Tibial artery (tissue), 4 donors: ENCODE measurements around the gene DTNA.
"Not testable (repeated sequence)": the region's sequence is repeated elsewhere in the genome, so short reads cannot be mapped to it uniquely, and the experiment has no call there.

Experiments
- DNase-seq, 2 donors: peaks; one replicate each; pipeline ENCODE4 v3.0.0-alpha.2; 2019
- H3K27ac ChIP-seq, 2 donors: fragments of 200-600 bp; sonication (generic) in 1 of 2; 1 replicate in 1 of 2; 2 replicates in 1 of 2; pipeline ENCODE4 v1.5.1; 2018 to 2019; ENCODE audit warnings: mild to moderate bottlenecking in 1 of 2
- H3K27me3 ChIP-seq, 2 donors: fragments of 200-600 bp; sonication (generic) in 1 of 2; one replicate each; pipeline versions ENCODE4 v1.5.1 to v1.6.0; 2016 to 2019
- H3K36me3 ChIP-seq, 3 donors: fragments of 200-600 bp; sonication (generic) in 2 of 3; one replicate each; pipeline ENCODE4 v1.5.1; 2016 to 2019; ENCODE audit warnings: mild to moderate bottlenecking in 2 of 3
- H3K4me1 ChIP-seq, 4 donors: fragments of 200-600 bp; sonication (generic) in 2 of 4; 1 replicate in 3 of 4; 2 replicates in 1 of 4; pipeline ENCODE4 v1.5.1; 2016 to 2019
- H3K4me3 ChIP-seq, 2 donors: fragments of 200-600 bp; sonication (generic) in 1 of 2; 1 replicate in 1 of 2; 2 replicates in 1 of 2; pipeline ENCODE4 v1.5.1; 2018 to 2019; ENCODE audit warnings: mild to moderate bottlenecking in 2 of 2
- H3K9me3 ChIP-seq, 3 donors: fragments of 200-600 bp; sonication (generic) in 1 of 3; one replicate each; pipeline ENCODE4 v1.5.1; 2016 to 2019
- intact Hi-C: fragments of 100-400 bp; cut with DNase I; formaldehyde crosslinking; loops from one replicate; pipeline ENCODE4 v1.15.0; 2023; ENCODE audit warnings: low total_unique reads
- TF ChIP-seq, protein P1 (sequence below), 2 experiments: fragments of 200-600 bp in 1 of 2; fragments of 450-650 bp in 1 of 2; IDR thresholded peaks; one replicate each; pipeline ENCODE4 v1.5.1; 2017 to 2019; ENCODE audit warnings: antibody characterized with exemption in 2 of 2, mild to moderate bottlenecking in 1 of 2, moderate library complexity in 1 of 2

The DTNA gene

DNA sequence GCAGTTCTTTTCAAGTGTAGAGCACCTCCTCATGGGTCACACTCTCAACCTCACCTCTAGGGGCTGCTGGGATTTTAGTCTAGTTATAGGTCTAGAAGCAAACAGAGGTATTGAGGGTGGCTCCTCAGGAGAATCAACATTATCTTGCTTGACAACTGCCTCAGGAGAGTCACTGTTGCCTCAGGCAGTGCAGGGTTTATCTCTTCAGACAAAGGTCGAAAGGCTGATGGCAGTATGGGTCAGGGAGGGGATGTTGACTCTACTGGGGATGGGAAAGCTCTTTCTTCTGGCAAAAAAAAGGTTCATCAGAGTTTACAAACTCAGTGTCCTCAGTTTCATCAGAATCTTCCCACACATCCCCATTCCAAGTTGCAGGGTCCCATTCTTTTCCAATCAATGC is 24.0 kb downstream of the DTNA start:
- H3K36me3 ChIP-seq = peaks cover 0 to 6% (median 0%) of the 10 kb centered on the region in 3 donors
- H3K27ac ChIP-seq = no peak overlapping the region
- H3K4me3 ChIP-seq = no peak overlapping the region
- intact Hi-C loops = no loop called here
- DNase-seq = no peak
- TF ChIP-seq, protein P1, sequence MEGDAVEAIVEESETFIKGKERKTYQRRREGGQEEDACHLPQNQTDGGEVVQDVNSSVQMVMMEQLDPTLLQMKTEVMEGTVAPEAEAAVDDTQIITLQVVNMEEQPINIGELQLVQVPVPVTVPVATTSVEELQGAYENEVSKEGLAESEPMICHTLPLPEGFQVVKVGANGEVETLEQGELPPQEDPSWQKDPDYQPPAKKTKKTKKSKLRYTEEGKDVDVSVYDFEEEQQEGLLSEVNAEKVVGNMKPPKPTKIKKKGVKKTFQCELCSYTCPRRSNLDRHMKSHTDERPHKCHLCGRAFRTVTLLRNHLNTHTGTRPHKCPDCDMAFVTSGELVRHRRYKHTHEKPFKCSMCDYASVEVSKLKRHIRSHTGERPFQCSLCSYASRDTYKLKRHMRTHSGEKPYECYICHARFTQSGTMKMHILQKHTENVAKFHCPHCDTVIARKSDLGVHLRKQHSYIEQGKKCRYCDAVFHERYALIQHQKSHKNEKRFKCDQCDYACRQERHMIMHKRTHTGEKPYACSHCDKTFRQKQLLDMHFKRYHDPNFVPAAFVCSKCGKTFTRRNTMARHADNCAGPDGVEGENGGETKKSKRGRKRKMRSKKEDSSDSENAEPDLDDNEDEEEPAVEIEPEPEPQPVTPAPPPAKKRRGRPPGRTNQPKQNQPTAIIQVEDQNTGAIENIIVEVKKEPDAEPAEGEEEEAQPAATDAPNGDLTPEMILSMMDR (IDR thresholded peaks at IDR 0.05) = no peak
- H3K27me3 ChIP-seq = no peaks in the 10 kb centered on the region
- no peaks in the 10 kb centered on the region for H3K9me3 ChIP-seq
- H3K4me1 ChIP-seq = peaks cover 0 to 38% (median 23%) of the 10 kb centered on the region in 4 donors

DNA sequence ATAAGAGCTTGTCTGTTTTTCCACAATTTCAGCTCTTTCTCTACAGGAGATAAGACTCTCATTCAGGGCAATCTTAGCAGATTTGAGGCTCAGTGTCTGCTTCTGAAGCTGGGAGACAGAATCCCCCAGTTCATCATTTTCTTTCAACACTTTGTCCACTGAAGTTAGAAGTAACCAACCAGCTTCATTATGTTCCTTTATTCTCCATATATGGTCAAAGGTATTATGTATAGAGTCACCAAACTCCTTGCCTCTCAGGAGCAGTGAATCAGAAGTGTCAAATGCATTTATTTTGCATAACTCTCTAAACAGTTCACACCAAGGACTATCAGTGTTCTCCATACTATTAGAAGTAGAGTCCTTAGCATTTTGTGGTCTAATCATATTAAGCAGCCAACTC is 24.4 kb downstream of the DTNA start:
- H3K27ac ChIP-seq, H3K4me3 ChIP-seq, H3K36me3 ChIP-seq, H3K9me3 ChIP-seq, intact Hi-C loops, DNase-seq, H3K27me3 ChIP-seq: not testable (repeated sequence)
- peaks cover 0 to 38% (median 18%) of the 10 kb centered on the region in 4 donors for H3K4me1 ChIP-seq

DNA sequence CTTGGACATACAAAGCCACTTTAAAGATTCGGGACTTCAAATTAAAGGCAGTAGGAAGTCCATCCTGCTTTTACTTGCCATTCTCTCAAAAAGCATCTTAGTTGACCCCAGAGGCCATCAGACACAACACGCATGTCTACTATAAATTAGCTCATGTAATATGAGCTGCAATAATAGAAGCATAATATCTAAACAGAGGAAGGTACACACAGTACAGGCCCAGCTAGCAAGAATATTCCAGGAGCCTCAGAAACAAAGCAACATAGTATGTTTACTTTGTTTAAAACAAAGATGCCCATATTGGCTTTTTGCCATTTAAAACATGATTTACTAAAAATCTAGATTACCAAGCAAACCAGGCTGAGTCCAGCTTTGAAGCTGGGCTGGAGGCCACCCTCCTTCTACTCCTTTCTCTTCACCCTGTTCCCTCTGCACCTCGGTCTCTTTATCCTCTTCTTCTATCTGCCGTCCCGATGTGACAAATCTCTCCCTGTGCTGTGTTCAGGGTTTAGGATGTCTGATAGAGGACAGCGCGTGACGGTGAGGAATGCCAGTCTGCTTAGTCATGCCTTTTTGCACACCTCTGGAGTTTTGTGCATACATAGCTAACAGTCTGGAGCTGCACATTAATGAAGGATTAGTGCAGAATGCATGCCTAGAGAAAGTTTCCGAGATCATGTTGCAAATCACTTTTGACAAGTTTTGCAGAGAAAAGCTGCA is 28.2 kb downstream of the DTNA start:
- Histone ChIP-seq H3K4me3 (no peak overlapping the region), H3K36me3 (peaks cover 0 to 6% (median 0%) of the 10 kb centered on the region in 3 donors), H3K9me3 (no peaks in the 10 kb centered on the region), H3K27ac (no peak overlapping the region), H3K4me1 (peaks cover 0 to 41% (median 13%) of the 10 kb centered on the region in 4 donors), H3K27me3 (no peaks in the 10 kb centered on the region)
- intact Hi-C loops = no loop called here
- TF ChIP-seq, protein P1 (IDR thresholded peaks at IDR 0.05) = no peak
- no peak for DNase-seq

DNA sequence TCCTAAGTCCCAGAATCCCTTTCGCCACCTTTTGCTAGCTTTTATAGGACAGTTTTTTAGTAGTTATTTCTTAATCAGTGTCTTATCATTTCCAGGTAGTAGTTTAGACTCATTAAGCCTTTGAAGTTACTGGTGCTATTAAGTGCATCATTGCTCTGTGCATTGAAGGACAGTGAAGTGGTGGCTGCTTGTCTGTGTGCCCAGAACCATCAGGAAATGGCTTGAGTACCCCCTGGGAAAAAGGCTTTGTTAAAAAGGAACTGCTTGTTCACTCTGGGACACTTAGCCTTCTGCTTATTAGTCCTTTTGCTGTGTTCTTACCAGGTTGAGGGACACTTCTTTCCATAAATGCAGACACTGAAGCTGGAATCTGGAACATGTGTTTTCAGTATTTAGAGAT is 30.0 kb downstream of the DTNA start:
- Histone ChIP-seq H3K4me3 (no peak overlapping the region), H3K9me3 (no peaks in the 10 kb centered on the region), H3K27me3 (no peaks in the 10 kb centered on the region), H3K27ac (no peak overlapping the region), H3K36me3 (no peaks in the 10 kb centered on the region), H3K4me1 (peaks cover 0 to 41% (median 13%) of the 10 kb centered on the region in 4 donors)
- TF ChIP-seq, protein P1 (IDR thresholded peaks at IDR 0.05) = no peak
- no peak for DNase-seq
- intact Hi-C loops = no loop called here

DNA sequence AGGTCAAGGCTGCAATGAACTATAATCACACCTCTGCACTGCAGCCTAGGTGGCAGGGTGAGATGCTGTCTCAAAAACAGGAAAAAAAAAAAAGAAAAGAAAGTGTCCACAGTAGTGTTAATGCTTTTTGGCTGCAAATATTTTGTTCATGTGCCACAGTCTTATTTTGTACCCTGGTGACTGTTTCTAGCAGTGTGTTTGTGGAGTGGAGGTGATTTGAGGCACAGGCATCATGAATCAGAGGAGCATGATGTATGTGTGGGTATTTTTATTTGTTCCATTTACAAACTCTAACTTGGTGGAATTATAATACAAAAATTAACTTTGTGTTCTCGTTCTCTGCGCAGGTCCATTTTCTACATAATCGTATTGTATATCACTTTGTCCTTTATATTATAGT is 30.6 kb downstream of the DTNA start:
- no peak for DNase-seq
- Histone ChIP-seq H3K4me3 (no peak overlapping the region), H3K36me3 (no peaks in the 10 kb centered on the region), H3K4me1 (peaks cover 0 to 41% (median 13%) of the 10 kb centered on the region in 4 donors), H3K9me3 (no peaks in the 10 kb centered on the region), H3K27ac (no peak overlapping the region), H3K27me3 (no peaks in the 10 kb centered on the region)
- intact Hi-C loops = no loop called here
- TF ChIP-seq, protein P1 (IDR thresholded peaks at IDR 0.05) = no peak

DNA sequence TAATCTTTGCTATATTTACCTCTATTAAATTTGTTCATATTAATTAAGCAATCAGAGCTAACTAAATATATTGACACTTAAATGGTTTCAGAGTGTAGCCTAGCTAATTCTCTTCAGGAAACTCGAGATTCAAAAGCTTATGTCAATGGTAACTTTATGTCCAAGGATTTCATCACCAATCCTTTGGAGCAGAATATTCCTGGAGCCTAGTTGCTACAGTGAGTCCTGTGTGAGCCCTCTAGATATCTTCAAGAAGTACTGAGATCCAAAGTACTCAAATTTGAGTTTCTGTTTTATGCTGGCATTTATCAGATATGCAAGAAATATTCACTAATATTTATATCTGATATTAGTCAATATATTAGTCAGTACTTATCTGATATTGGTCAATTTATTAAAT is 31.3 kb downstream of the DTNA start:
- H3K4me1 ChIP-seq = peaks cover 0 to 41% (median 13%) of the 10 kb centered on the region in 4 donors
- TF ChIP-seq, protein P1 (IDR thresholded peaks at IDR 0.05) = no peak
- no peaks in the 10 kb centered on the region for H3K9me3 ChIP-seq
- no peaks in the 10 kb centered on the region for H3K27me3 ChIP-seq
- H3K27ac ChIP-seq = no peak overlapping the region
- no peaks in the 10 kb centered on the region for H3K36me3 ChIP-seq
- intact Hi-C loops = no loop called here
- H3K4me3 ChIP-seq = no peak overlapping the region
- DNase-seq = no peak
